ENCODE results near the gene HECTD1. TPM values are rescaled to one million over a fixed set of nuclear protein-coding genes. Genes with fewer than 3 reads are reported as not detected.
"Not testable (repeated sequence)": the region's sequence is repeated elsewhere in the genome, so short reads cannot be mapped to it uniquely, and the experiment has no call there.

Gene HECTD1
- total RNA-seq, 1 donor from 2014 or later = 234 TPM

- H3K4me1 ChIP-seq (ENCODE audit: control insufficient read depth in 3 of 3, insufficient read depth in 3 of 3, low read length in 3 of 3) = no peaks in the 10 kb centered on the region
- H3K27me3 ChIP-seq (ENCODE audit: control insufficient read depth in 3 of 3, insufficient read depth in 3 of 3, low read length in 3 of 3) = no peaks in the 10 kb centered on the region
- H3K4me3 ChIP-seq (ENCODE audit: low read length in 3 of 3) = no peak overlapping the region
- no peaks in the 10 kb centered on the region for H3K9me3 ChIP-seq (ENCODE audit: control insufficient read depth in 3 of 3, low read length in 3 of 3)
- no peak overlapping the region for H3K27ac ChIP-seq (ENCODE audit: low read depth, low read length)
- no peak overlapping the region for H3K9ac ChIP-seq (ENCODE audit: low read depth in 1 of 3, low read length in 3 of 3)
- peaks cover 58 to 76% (median 69%) of the 10 kb centered on the region in 3 donors for H3K36me3 ChIP-seq (ENCODE audit: control insufficient read depth in 3 of 3, insufficient read depth in 3 of 3, low read length in 3 of 3)
These were observed 96.7 kb downstream of the HECTD1 start for GRCh38 chr14:31110872-31111271.

- no peaks in the 10 kb centered on the region for H3K4me1 ChIP-seq (ENCODE audit: control insufficient read depth in 3 of 3, insufficient read depth in 3 of 3, low read length in 3 of 3)
- no peak overlapping the region for H3K4me3 ChIP-seq (ENCODE audit: low read length in 3 of 3)
- no peaks in the 10 kb centered on the region for H3K9me3 ChIP-seq (ENCODE audit: control insufficient read depth in 3 of 3, low read length in 3 of 3)
- H3K27me3 ChIP-seq (ENCODE audit: control insufficient read depth in 3 of 3, insufficient read depth in 3 of 3, low read length in 3 of 3) = no peaks in the 10 kb centered on the region
- H3K27ac ChIP-seq (ENCODE audit: low read depth, low read length) = no peak overlapping the region
- no peak overlapping the region for H3K9ac ChIP-seq (ENCODE audit: low read depth in 1 of 3, low read length in 3 of 3)
- H3K36me3 ChIP-seq (ENCODE audit: control insufficient read depth in 3 of 3, insufficient read depth in 3 of 3, low read length in 3 of 3) = peaks cover 54 to 71% (median 68%) of the 10 kb centered on the region in 3 donors
These were observed 98.3 kb downstream of the HECTD1 start for GRCh38 chr14:31109257-31109656.

- Histone ChIP-seq H3K36me3 (ENCODE audit: control insufficient read depth in 3 of 3, insufficient read depth in 3 of 3, low read length in 3 of 3) (peaks cover 42 to 71% (median 64%) of the 10 kb centered on the region in 3 donors), H3K9me3 (ENCODE audit: control insufficient read depth in 3 of 3, low read length in 3 of 3) (no peaks in the 10 kb centered on the region), H3K27ac (ENCODE audit: low read depth, low read length) (no peak overlapping the region)
These were observed 100.8 kb downstream of the HECTD1 start for GRCh38 chr14:31106768-31107167.

GRCh38 chr14:31097081-31097480 lies 110.5 kb downstream of the HECTD1 start:
- Histone ChIP-seq H3K27me3 (ENCODE audit: control insufficient read depth in 3 of 3, insufficient read depth in 3 of 3, low read length in 3 of 3) (no peaks in the 10 kb centered on the region), H3K9me3 (ENCODE audit: control insufficient read depth in 3 of 3, low read length in 3 of 3) (no peaks in the 10 kb centered on the region), H3K9ac (ENCODE audit: low read depth in 1 of 3, low read length in 3 of 3) (no peak overlapping the region), H3K27ac (ENCODE audit: low read depth, low read length) (no peak overlapping the region), H3K4me1 (ENCODE audit: control insufficient read depth in 3 of 3, insufficient read depth in 3 of 3, low read length in 3 of 3) (peaks cover 3 to 4% (median 3%) of the 10 kb centered on the region in 3 donors), H3K36me3 (ENCODE audit: control insufficient read depth in 3 of 3, insufficient read depth in 3 of 3, low read length in 3 of 3) (peaks cover 18 to 33% (median 30%) of the 10 kb centered on the region in 3 donors), H3K4me3 (ENCODE audit: low read length in 3 of 3) (no peak overlapping the region)

More at GRCh38 chr14:31106768-31107167, 100.8 kb downstream of the HECTD1 start:
- Histone ChIP-seq H3K4me3 (ENCODE audit: low read length in 3 of 3) (no peak overlapping the region), H3K4me1 (ENCODE audit: control insufficient read depth in 3 of 3, insufficient read depth in 3 of 3, low read length in 3 of 3) (no peaks in the 10 kb centered on the region), H3K9ac (ENCODE audit: low read depth in 1 of 3, low read length in 3 of 3) (no peak overlapping the region), H3K27me3 (ENCODE audit: control insufficient read depth in 3 of 3, insufficient read depth in 3 of 3, low read length in 3 of 3) (no peaks in the 10 kb centered on the region)

- H3K9me3 ChIP-seq (ENCODE audit: control insufficient read depth in 3 of 3, low read length in 3 of 3) = no peaks in the 10 kb centered on the region
- H3K4me1 ChIP-seq (ENCODE audit: control insufficient read depth in 3 of 3, insufficient read depth in 3 of 3, low read length in 3 of 3) = peaks cover 4 to 11% (median 9%) of the 10 kb centered on the region in 3 donors
- no peak overlapping the region for H3K9ac ChIP-seq (ENCODE audit: low read depth in 1 of 3, low read length in 3 of 3)
- H3K27me3 ChIP-seq (ENCODE audit: control insufficient read depth in 3 of 3, insufficient read depth in 3 of 3, low read length in 3 of 3) = no peaks in the 10 kb centered on the region
- H3K4me3 ChIP-seq (ENCODE audit: low read length in 3 of 3) = no peak overlapping the region
- H3K36me3 ChIP-seq (ENCODE audit: control insufficient read depth in 3 of 3, insufficient read depth in 3 of 3, low read length in 3 of 3) = peaks cover 15 to 29% (median 27%) of the 10 kb centered on the region in 3 donors
- H3K27ac ChIP-seq (ENCODE audit: low read depth, low read length) = no peak overlapping the region
These were observed 111.3 kb downstream of the HECTD1 start for GRCh38 chr14:31096255-31096654.

DNA sequence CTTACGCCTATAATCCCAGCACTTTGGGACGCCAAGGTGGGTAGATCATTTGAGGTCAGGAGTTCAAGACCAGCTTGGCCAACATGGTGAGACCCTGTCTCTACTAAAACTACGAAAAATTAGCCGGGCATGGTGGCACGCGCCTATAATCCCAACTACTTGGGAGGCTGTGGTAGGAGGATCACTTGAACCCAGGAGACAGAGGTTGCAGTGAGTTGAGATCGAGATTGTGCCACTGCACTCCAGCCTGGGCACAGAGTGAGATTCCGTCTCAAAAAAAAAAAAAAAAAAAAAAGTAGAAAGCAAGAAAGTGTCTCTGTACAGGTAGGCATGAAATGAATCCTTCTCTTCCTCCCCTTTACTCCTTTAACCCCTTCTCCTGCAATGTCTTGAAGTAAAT lies 111.8 kb downstream of the HECTD1 start:
- H3K27me3 ChIP-seq (ENCODE audit: control insufficient read depth in 3 of 3, insufficient read depth in 3 of 3, low read length in 3 of 3); H3K9me3 ChIP-seq (ENCODE audit: control insufficient read depth in 3 of 3, low read length in 3 of 3); H3K27ac ChIP-seq (ENCODE audit: low read depth, low read length); H3K9ac ChIP-seq (ENCODE audit: low read depth in 1 of 3, low read length in 3 of 3); H3K4me3 ChIP-seq (ENCODE audit: low read length in 3 of 3): not testable (repeated sequence)
- H3K36me3 ChIP-seq (ENCODE audit: control insufficient read depth in 3 of 3, insufficient read depth in 3 of 3, low read length in 3 of 3) = peaks cover 13 to 24% (median 23%) of the 10 kb centered on the region in 3 donors
- H3K4me1 ChIP-seq (ENCODE audit: control insufficient read depth in 3 of 3, insufficient read depth in 3 of 3, low read length in 3 of 3) = peaks cover 9 to 16% (median 13%) of the 10 kb centered on the region in 3 donors

- not testable (repeated sequence) for H3K27ac ChIP-seq (ENCODE audit: low read depth, low read length); H3K36me3 ChIP-seq (ENCODE audit: control insufficient read depth in 3 of 3, insufficient read depth in 3 of 3, low read length in 3 of 3); H3K9me3 ChIP-seq (ENCODE audit: control insufficient read depth in 3 of 3, low read length in 3 of 3); H3K4me3 ChIP-seq (ENCODE audit: low read length in 3 of 3); H3K27me3 ChIP-seq (ENCODE audit: control insufficient read depth in 3 of 3, insufficient read depth in 3 of 3, low read length in 3 of 3); H3K9ac ChIP-seq (ENCODE audit: low read depth in 1 of 3, low read length in 3 of 3)
- peaks cover 13 to 24% (median 19%) of the 10 kb centered on the region in 3 donors for H3K4me1 ChIP-seq (ENCODE audit: control insufficient read depth in 3 of 3, insufficient read depth in 3 of 3, low read length in 3 of 3)
These were observed 113.4 kb downstream of the HECTD1 start for GRCh38 chr14:31093884-31094839.

DNA sequence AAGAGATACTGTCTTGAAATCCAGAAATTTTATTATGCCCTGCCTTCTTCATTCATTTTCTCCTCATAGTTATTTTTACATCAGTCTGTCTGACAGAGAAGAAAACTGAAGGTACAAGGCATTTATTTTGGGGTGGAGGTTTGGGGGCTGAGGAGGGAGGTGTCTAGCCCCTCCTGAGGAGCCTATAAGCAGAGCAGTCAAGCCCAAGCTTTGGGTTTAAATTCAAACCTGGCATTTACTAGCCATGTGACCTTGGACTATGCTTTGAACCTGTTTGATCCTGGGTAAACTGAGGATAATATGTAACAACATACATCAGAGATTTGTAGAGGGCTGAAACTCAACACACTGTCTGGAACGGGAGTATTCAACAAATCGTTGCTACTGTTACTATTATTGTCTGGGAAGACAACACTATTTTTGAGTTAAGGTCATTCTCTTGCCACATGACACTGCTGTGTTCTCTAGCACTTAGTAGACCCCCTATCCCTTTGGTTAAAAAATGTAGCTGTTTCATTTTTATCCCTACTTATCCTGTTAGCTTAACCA lies 115.4 kb downstream of the HECTD1 start:
- H3K27me3 ChIP-seq (ENCODE audit: control insufficient read depth in 3 of 3, insufficient read depth in 3 of 3, low read length in 3 of 3) = no peaks in the 10 kb centered on the region
- H3K9ac ChIP-seq (ENCODE audit: low read depth in 1 of 3, low read length in 3 of 3) = no peak overlapping the region
- no peak overlapping the region for H3K4me3 ChIP-seq (ENCODE audit: low read length in 3 of 3)
- no peaks in the 10 kb centered on the region for H3K36me3 ChIP-seq (ENCODE audit: control insufficient read depth in 3 of 3, insufficient read depth in 3 of 3, low read length in 3 of 3)
- no peaks in the 10 kb centered on the region for H3K9me3 ChIP-seq (ENCODE audit: control insufficient read depth in 3 of 3, low read length in 3 of 3)
- peaks cover 13 to 24% (median 19%) of the 10 kb centered on the region in 3 donors for H3K4me1 ChIP-seq (ENCODE audit: control insufficient read depth in 3 of 3, insufficient read depth in 3 of 3, low read length in 3 of 3)
- H3K27ac ChIP-seq (ENCODE audit: low read depth, low read length) = peak overlapping the region; percentile 89

GRCh38 chr14:31090883-31091764 lies 116.5 kb downstream of the HECTD1 start:
- Histone ChIP-seq H3K27ac (ENCODE audit: low read depth, low read length) (peak overlapping the region; percentile 89), H3K27me3 (ENCODE audit: control insufficient read depth in 3 of 3, insufficient read depth in 3 of 3, low read length in 3 of 3) (no peaks in the 10 kb centered on the region), H3K9me3 (ENCODE audit: control insufficient read depth in 3 of 3, low read length in 3 of 3) (no peaks in the 10 kb centered on the region), H3K4me3 (ENCODE audit: low read length in 3 of 3) (no peak overlapping the region), H3K4me1 (ENCODE audit: control insufficient read depth in 3 of 3, insufficient read depth in 3 of 3, low read length in 3 of 3) (peaks cover 13 to 24% (median 19%) of the 10 kb centered on the region in 3 donors), H3K9ac (ENCODE audit: low read depth in 1 of 3, low read length in 3 of 3) (peak overlapping the region in 1 of 3 donors; percentile 17), H3K36me3 (ENCODE audit: control insufficient read depth in 3 of 3, insufficient read depth in 3 of 3, low read length in 3 of 3) (no peaks in the 10 kb centered on the region)

All from skeletal muscle tissue (tissue), 4 donors.